ENCODE measurements around the gene DBX1.

GRCh38 chr11:20156280-20156875 is 3.9 kb downstream of the DBX1 start:
- TF ChIP-seq EZH2 (IDR thresholded peaks at IDR 0.05) (no peak), CTCF (IDR thresholded peaks at IDR 0.05) (no peak), EZH2phosphoT487 (IDR thresholded peaks at IDR 0.05) (no peak)
